ENCODE data around the gene CLASP2. TPM values are rescaled to one million over a fixed set of nuclear protein-coding genes. Genes with fewer than 3 reads are reported as not detected.

The CLASP2 gene
- total RNA-seq: 36.3 and 50.5 TPM in 2 replicates

DNA sequence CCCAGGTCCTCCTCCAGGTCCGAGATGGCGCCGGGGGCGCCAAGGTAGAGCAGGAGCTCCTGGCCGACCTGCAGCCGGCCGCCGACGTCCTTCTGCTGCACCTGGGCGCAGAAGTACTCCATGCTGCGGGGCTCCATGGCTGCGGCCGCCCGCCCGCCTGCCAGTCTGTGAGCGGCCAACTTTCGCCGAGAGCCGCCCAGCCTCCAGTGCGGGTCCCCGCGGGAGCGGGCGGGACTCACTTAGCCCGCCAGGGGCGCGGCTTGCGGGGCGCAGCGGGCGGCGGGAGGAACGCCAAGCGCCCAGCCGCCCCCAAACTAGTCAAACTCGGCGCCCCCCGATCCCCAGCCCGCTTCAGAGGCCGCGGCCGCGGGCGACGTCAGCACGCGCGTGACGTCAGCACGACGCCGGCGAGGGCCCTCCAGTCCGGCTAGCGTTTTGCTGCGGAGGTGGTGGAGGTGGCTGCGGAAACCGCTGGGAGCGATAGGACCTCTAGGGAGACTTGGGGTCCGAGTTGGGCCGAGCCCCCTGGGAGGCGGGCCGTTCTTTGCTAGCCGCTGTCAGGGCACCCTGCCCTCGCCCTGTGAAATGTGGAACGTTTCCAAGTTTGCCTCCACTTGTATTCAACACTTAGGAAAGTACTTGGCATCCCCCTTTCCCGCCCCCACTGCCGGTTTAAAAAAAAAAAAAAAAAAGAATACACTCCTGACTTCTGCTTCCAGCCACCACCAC is at the start of gene CLASP2:
Gene CLASP2 (minus strand): TSS at position 389 of the 729 bp plus-strand sequence. CDS start 252 bp downstream, at position 137.

Other genes with a start within 250 kb of the CLASP2 start
- gene PDCD6IP, start 80.4 kb upstream of the CLASP2 start, total RNA-seq: 183 and 263 TPM in 2 replicates

Data from myometrial cell (primary cell).